ENCODE results near the gene PHYHD1.

GRCh38 chr9:128899566-128900322 lies 21.0 kb upstream of the PHYHD1 start:
- TF ChIP-seq CTCF (IDR thresholded peaks at IDR 0.05; ENCODE audit: poor library complexity) = no peak
- TF ChIP-seq EZH2 (IDR thresholded peaks at IDR 0.05; ENCODE audit: borderline replicate concordance) = no peak

All from hepatocyte (in vitro differentiated cells).